GM19238 (cell line): ENCODE data around the gene AANAT.

ENCODE experiments used
- DNase-seq: peaks from one replicate; pipeline ENCODE4 v3.0.0; 2011; ENCODE audit warnings: low spot score; ENCODE audit not compliant: insufficient read length

The AANAT gene

GRCh38 chr17:76467366-76467765 lies at the start of gene AANAT:
TSS of gene AANAT (plus strand) at chr17:76467603. CDS start at chr17:76468747, 1,144 bp downstream.
- no peak for DNase-seq

- no peak for DNase-seq
Observed at GRCh38 chr17:76419576-76420260, 47.7 kb upstream of the AANAT start.

DNA sequence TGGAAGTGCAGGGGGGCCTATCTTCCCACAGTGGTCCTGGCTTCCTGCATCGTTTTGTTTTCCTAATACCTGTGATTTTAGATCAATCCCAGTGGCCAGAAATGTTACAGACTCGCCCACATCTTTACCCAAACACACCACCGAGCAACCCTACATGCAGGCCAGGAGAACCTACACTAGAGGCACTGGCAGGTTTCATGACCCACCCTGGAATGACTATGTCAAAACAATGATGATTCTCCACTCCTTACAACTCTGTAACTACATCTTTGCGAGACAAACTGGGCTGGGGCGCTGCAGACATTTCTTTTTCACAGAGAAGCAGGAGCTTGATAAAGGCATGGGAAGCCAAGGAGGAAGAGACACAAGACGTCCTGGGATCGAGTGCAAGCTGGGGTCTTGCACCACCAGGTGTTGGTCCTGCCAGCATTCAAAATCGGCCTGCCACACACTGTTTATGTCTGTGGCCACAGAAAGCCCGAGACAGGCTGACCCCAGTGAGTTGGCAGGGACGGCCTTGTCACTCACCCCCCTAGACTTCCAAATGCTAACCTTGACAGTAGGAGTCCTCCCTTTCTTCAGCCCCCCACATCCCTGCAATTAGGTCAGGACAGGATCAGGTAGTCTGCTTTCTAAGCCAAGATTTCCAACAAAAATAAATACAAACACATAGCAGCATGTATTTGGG lies 46.9 kb upstream of the AANAT start:
- DNase-seq: no peak

- DNase-seq: no peak
Observed at GRCh38 chr17:76421044-76421407, 46.4 kb upstream of the AANAT start.

- no peak for DNase-seq
Observed at GRCh38 chr17:76422406-76422805, 45.0 kb upstream of the AANAT start.

- DNase-seq: no peak
Observed at GRCh38 chr17:76422860-76423259, 44.5 kb upstream of the AANAT start.

DNA sequence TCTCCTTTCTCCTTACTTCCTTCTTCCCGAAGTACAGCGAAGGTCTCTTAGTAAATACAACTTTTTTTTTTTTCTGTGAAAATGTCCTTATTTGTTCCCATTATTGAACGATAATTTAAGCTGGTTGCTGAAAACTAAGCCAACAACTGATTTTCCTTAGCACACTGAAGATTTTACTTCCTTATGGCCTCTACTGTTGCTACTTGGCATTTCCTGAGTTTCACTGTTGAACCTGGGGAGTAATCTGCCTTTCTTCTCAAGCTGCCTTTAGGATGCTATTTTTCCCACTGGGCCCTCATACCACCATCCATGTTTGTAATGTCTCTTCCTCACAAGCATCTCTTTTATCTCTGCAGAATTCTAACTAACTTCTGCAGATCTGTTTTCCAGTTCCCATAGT lies 40.5 kb upstream of the AANAT start:
- DNase-seq: no peak

- DNase-seq: no peak
Observed at GRCh38 chr17:76427501-76428231, 39.7 kb upstream of the AANAT start.

DNA sequence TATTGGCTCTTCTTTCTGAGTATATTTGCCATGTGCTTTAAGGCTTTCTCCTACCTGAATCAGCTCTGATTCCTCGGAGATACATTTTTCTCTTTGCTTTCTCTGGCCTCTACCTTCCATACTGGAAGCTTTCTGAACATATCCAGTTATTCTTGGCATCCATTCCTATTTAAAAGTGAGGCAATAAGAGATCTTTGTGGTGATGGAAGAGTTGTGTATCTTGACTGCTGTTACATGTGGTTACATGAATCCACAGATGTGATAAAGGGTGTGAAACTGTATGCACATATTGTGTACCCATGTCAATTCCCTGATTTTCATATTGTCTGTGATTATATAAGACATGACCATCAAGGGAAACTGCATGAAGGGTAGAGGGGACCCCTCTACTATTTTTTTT lies 38.9 kb upstream of the AANAT start:
- DNase-seq: no peak

- no peak for DNase-seq
Observed at GRCh38 chr17:76431509-76431908, 35.9 kb upstream of the AANAT start.

GRCh38 chr17:76432004-76432403 lies 35.4 kb upstream of the AANAT start:
- DNase-seq: no peak

DNA sequence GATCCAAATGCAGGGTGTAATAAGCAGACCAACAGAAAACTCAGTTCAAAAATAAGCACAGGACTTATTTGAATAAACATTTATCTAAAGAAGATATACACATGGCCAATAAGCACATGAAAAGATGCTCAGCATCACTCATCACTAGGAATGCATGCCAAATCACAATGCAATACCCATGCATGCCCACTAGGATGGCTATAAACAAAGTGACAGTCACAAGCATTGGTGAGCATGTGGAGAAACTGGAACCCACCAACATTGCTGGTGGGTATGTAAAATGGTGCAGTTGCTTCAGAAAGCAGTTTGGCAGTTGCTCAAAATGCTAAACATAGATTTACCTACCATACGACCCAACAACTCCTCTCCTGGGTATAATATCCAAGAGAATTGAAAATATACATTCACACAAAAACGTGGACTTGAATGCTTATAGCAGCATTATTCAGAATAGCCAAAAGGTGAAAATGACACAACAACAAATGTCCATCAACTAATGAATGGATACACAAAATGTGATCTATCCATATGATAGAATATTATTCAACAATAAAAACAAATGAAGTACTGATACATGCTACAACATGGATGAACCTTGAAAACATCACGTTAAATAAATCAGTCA lies 34.6 kb upstream of the AANAT start:
- no peak for DNase-seq

- no peak for DNase-seq
Observed at GRCh38 chr17:76433693-76434092, 33.7 kb upstream of the AANAT start.

GRCh38 chr17:76434870-76435269 lies 32.5 kb upstream of the AANAT start:
- no peak for DNase-seq

DNA sequence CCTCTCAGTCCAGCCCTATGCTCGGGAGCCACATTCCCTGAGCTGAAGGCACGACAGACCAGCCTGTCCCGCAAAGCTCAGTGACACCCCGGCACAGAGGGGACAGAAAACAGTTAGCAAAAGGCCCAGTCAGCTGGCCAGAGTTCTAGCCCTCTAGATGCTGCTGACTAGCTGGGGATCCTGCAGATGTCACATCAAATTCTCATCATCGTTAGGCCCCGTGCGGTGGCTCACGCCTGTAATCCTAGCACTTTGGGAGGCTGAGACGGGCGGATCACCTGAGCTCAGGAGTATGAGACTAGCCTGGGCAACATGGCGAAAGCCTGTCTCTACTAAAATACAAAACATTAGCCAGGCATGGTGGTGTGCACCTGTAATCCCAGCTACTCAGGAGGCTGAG lies 31.7 kb upstream of the AANAT start:
- DNase-seq: no peak

GRCh38 chr17:76437467-76438402 lies 29.7 kb upstream of the AANAT start:
- no peak for DNase-seq

GRCh38 chr17:76438906-76439305 lies 28.5 kb upstream of the AANAT start:
- DNase-seq: no peak

DNA sequence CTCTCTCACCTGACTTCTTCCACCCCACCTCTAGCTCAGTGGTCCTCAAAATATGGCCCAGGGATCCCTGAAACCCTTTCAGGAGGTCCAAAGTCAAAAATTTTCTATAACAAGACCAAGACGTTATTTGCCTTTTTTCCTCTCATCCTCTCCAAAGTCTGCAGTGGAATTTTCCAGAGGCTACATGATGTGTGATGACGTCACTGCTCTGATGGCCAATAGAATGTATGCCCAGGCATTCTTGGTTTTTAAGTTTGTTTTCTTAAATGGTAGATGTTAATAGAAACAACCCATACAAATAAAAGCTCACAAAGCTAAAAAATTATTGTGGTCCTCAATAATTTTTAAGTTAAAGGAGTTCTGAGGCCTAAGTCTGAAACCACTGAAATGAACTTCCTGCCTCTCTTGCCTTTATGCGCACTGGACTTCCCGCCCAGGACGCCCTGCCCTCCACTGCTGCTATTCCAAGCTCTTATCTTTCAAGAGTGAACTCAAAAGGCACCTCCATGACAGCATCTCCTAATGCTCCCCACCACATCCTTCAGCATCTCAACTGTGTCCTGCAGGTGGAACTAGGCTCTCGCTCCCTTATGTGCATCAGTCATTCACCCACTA lies 28.0 kb upstream of the AANAT start:
- DNase-seq: no peak

DNA sequence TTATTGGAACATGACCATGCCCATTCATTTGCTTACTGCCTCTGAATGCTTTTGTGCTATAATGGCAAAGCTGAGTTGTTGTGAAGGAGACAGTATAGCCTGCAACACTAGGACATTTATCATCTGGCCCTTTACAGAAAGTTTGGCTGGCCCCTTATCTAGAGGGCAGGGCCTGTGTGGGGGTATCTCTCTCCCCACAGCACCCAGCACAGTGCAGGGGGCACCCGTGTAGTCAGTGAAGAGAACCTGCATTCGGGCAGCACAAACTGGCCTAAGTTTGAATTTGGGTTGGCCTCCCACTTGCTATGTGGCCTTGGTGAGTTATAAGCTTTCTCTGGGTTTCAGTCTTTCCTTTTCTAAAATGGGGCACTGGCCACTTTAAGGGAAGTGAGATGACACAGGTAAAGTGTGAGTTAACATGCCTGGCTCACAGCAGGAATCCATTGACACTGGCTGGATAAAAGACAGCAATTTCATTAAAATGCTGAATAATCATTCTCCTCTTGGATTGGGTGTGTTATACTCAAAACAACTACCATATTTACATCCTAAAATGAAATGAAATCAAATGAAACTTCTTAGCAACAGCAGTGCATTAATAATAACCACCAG lies 26.5 kb upstream of the AANAT start:
- DNase-seq: no peak

DNA sequence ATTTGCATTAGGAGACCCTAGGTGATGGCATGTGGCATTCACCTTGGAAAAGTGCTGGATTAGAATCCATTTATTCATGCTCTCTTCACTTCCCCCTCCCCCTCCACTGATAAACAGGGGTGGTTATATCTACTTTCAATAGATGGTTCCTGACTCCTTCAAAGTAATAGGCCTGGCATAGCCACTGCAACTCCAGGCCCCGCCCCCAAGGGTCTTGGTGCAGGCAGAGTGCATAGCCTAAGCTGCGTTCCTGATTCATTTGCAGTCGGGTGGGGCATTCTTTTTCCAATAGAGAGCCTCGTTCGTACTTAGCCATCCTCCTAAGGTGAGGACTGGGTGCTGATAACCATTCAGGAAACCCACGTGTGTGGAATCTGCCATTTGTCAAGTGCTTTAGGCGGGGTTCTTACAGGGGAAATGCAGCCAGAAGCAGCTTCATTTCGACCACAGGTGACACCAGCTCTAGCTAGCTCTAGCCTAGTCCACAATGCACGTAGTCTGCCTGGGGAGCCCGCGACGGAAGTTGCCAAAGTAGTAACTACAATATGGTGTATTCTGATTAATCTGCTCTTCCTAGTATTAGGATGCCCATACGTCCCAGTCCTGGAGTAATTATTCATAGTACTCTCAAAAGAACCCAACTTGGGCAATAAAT lies 25.6 kb upstream of the AANAT start:
- no peak for DNase-seq
